Measurements from ENCODE around the gene ATP11C.
"Not testable (repeated sequence)": the region's sequence is repeated elsewhere in the genome, so short reads cannot be mapped to it uniquely, and the experiment has no call there.

The ATP11C gene

GRCh38 chrX:139924069-139924695 is 8.7 kb downstream of the ATP11C start:
- no peaks in the 10 kb centered on the region for H3K36me3 ChIP-seq (ENCODE audit: control insufficient read depth, low read length)
- no peak overlapping the region for H3K4me3 ChIP-seq (ENCODE audit: low read length)
- H3K4me1 ChIP-seq (ENCODE audit: control insufficient read depth, low read length), result no peaks in the 10 kb centered on the region
- H3K79me2 ChIP-seq (ENCODE audit: control insufficient read depth, low read length), result peaks cover 54% of the 10 kb centered on the region
- H3F3A ChIP-seq (ENCODE audit: control insufficient read depth, insufficient read depth), result no peaks in the 10 kb centered on the region
- H4K20me1 ChIP-seq (ENCODE audit: control insufficient read depth, insufficient read depth, low read depth, low read length), result no peaks in the 10 kb centered on the region
- H3K9me2 ChIP-seq (replicated peaks; ENCODE audit: control insufficient read depth, low read length), result no peaks in the 10 kb centered on the region
- H3K9me3 ChIP-seq (ENCODE audit: control insufficient read depth, insufficient read depth, low read length), result no peaks in the 10 kb centered on the region
- H3K27me3 ChIP-seq (ENCODE audit: control insufficient read depth, low read length), result no peaks in the 10 kb centered on the region
- H3K27ac ChIP-seq (ENCODE audit: low read depth, low read length), result no peak overlapping the region
- TF ChIP-seq EZH2phosphoT487 (IDR thresholded peaks at IDR 0.05; ENCODE audit: borderline replicate concordance, low read length), result no peak
- TF ChIP-seq, protein P1, sequence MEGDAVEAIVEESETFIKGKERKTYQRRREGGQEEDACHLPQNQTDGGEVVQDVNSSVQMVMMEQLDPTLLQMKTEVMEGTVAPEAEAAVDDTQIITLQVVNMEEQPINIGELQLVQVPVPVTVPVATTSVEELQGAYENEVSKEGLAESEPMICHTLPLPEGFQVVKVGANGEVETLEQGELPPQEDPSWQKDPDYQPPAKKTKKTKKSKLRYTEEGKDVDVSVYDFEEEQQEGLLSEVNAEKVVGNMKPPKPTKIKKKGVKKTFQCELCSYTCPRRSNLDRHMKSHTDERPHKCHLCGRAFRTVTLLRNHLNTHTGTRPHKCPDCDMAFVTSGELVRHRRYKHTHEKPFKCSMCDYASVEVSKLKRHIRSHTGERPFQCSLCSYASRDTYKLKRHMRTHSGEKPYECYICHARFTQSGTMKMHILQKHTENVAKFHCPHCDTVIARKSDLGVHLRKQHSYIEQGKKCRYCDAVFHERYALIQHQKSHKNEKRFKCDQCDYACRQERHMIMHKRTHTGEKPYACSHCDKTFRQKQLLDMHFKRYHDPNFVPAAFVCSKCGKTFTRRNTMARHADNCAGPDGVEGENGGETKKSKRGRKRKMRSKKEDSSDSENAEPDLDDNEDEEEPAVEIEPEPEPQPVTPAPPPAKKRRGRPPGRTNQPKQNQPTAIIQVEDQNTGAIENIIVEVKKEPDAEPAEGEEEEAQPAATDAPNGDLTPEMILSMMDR (IDR thresholded peaks at IDR 0.05; ENCODE audit: low read depth, low read length, poor library complexity, severe bottlenecking), result no peak
- no peak overlapping the region for H3K4me2 ChIP-seq (ENCODE audit: low read length)

- H3K4me3 ChIP-seq (ENCODE audit: low read length); H3K4me2 ChIP-seq (ENCODE audit: low read length); H3K27me3 ChIP-seq (ENCODE audit: control insufficient read depth, low read length); H3F3A ChIP-seq (ENCODE audit: control insufficient read depth, insufficient read depth); H3K9me2 ChIP-seq (replicated peaks; ENCODE audit: control insufficient read depth, low read length); H3K27ac ChIP-seq (ENCODE audit: low read depth, low read length); H3K36me3 ChIP-seq (ENCODE audit: control insufficient read depth, low read length); H3K9me3 ChIP-seq (ENCODE audit: control insufficient read depth, insufficient read depth, low read length); H3K4me1 ChIP-seq (ENCODE audit: control insufficient read depth, low read length); H4K20me1 ChIP-seq (ENCODE audit: control insufficient read depth, insufficient read depth, low read depth, low read length): not testable (repeated sequence)
- peaks cover 41% of the 10 kb centered on the region for H3K79me2 ChIP-seq (ENCODE audit: control insufficient read depth, low read length)
These were observed 11.7 kb downstream of the ATP11C start for GRCh38 chrX:139921142-139921541.

- H3K4me2 ChIP-seq (ENCODE audit: low read length), result no peak overlapping the region
- no peaks in the 10 kb centered on the region for H3K27me3 ChIP-seq (ENCODE audit: control insufficient read depth, low read length)
- H3K9me3 ChIP-seq (ENCODE audit: control insufficient read depth, insufficient read depth, low read length), result no peaks in the 10 kb centered on the region
- no peak overlapping the region for H3K27ac ChIP-seq (ENCODE audit: low read depth, low read length)
- no peaks in the 10 kb centered on the region for H3K9me2 ChIP-seq (replicated peaks; ENCODE audit: control insufficient read depth, low read length)
- H3K36me3 ChIP-seq (ENCODE audit: control insufficient read depth, low read length), result no peaks in the 10 kb centered on the region
- no peaks in the 10 kb centered on the region for H3F3A ChIP-seq (ENCODE audit: control insufficient read depth, insufficient read depth)
- peaks cover 33% of the 10 kb centered on the region for H3K79me2 ChIP-seq (ENCODE audit: control insufficient read depth, low read length)
- TF ChIP-seq, protein P1 (IDR thresholded peaks at IDR 0.05; ENCODE audit: low read depth, low read length, poor library complexity, severe bottlenecking), result no peak
- TF ChIP-seq EZH2phosphoT487 (IDR thresholded peaks at IDR 0.05; ENCODE audit: borderline replicate concordance, low read length), result no peak
- H4K20me1 ChIP-seq (ENCODE audit: control insufficient read depth, insufficient read depth, low read depth, low read length), result no peaks in the 10 kb centered on the region
- peaks cover 7% of the 10 kb centered on the region for H3K4me1 ChIP-seq (ENCODE audit: control insufficient read depth, low read length)
- H3K4me3 ChIP-seq (ENCODE audit: low read length), result no peak overlapping the region
These were observed 12.5 kb downstream of the ATP11C start for GRCh38 chrX:139920316-139920715.

DNA sequence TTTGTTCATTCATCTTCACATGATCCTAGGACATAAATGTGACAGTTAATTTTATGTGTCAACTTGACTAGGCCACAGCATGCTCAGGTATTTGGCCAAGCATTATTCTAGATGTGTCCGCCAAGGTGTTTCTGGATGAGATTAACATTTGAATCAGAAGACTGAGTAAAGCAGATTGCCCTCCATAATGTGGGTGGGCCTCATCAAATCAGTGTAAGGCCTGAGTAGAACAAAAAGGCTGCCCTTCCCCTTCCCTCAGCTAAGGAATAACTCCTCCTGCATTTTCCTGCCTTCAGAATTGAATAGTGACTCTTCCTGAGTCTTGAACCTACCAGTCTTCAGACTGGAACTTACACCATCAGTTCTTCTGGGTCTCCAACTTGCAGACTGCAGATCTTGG is 18.4 kb downstream of the ATP11C start:
- no peaks in the 10 kb centered on the region for H3K9me2 ChIP-seq (replicated peaks; ENCODE audit: control insufficient read depth, low read length)
- H4K20me1 ChIP-seq (ENCODE audit: control insufficient read depth, insufficient read depth, low read depth, low read length), result no peaks in the 10 kb centered on the region
- no peaks in the 10 kb centered on the region for H3K27me3 ChIP-seq (ENCODE audit: control insufficient read depth, low read length)
- H3K4me3 ChIP-seq (ENCODE audit: low read length), result no peak overlapping the region
- H3K4me1 ChIP-seq (ENCODE audit: control insufficient read depth, low read length), result peaks cover 14% of the 10 kb centered on the region
- H3K79me2 ChIP-seq (ENCODE audit: control insufficient read depth, low read length), result peaks cover 17% of the 10 kb centered on the region
- TF ChIP-seq, protein P1 (IDR thresholded peaks at IDR 0.05; ENCODE audit: low read depth, low read length, poor library complexity, severe bottlenecking), result no peak
- TF ChIP-seq EZH2phosphoT487 (IDR thresholded peaks at IDR 0.05; ENCODE audit: borderline replicate concordance, low read length), result no peak
- no peaks in the 10 kb centered on the region for H3F3A ChIP-seq (ENCODE audit: control insufficient read depth, insufficient read depth)
- no peaks in the 10 kb centered on the region for H3K36me3 ChIP-seq (ENCODE audit: control insufficient read depth, low read length)
- H3K27ac ChIP-seq (ENCODE audit: low read depth, low read length), result no peak overlapping the region
- no peak overlapping the region for H3K4me2 ChIP-seq (ENCODE audit: low read length)
- H3K9me3 ChIP-seq (ENCODE audit: control insufficient read depth, insufficient read depth, low read length), result no peaks in the 10 kb centered on the region
